HUDEP-2 (cell line): ENCODE measurements around the gene VAT1.

Experiments used
- DNase-seq, 76 experiments: peaks; one replicate each; lab custom pipeline; 2025; ENCODE audit not compliant: unreplicated experiment in 76 of 76; lab: John Stamatoyannopoulos, UW

Gene VAT1

DNA sequence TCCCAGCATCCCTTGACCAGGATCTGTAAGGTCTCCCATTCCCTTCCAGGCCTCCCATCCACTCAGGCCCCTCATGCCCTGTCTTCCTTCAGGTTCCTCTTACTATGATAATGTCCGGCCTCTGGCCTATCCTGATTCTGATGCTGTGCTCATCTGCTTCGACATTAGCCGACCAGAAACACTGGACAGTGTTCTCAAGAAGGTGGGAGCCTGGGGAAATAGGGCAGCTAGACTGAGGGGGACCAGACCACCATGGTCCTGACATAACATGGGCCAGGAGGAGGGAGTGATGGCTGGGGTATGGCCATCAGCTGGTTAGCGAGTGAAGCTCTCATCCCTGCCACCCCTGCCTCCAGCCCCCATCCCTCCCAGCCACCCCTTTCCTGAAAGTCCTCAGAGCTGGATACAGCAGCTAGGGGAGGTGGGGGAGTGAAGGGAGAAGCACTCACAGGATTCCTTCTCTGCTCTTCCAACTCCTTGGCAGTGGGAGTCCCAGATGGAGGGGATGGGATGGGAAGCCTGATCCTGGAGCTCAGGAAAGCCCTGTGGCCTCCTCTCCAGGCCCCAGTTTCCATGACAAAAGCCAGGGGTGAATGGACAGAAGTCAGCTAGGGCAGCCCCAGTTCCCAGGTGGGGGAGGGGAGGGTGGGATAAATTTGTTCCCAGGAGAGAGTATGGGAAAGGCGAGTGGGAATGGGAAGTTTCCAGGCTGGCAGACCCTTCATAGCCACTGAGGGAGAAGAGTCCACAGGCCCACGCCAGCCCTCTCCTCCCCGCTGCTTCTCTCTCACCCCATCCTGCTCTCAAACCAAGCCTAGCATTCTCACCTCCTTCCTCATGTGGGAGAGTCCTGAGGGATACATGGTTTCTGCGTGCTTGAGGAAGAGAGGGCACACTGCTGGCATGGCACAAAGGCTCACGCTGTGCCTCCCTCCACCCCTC is 5.2 kb upstream of the VAT1 start:
- no peak for DNase-seq

GRCh38 chr17:43026595-43026994 is 4.4 kb upstream of the VAT1 start:
- no peak for DNase-seq

DNA sequence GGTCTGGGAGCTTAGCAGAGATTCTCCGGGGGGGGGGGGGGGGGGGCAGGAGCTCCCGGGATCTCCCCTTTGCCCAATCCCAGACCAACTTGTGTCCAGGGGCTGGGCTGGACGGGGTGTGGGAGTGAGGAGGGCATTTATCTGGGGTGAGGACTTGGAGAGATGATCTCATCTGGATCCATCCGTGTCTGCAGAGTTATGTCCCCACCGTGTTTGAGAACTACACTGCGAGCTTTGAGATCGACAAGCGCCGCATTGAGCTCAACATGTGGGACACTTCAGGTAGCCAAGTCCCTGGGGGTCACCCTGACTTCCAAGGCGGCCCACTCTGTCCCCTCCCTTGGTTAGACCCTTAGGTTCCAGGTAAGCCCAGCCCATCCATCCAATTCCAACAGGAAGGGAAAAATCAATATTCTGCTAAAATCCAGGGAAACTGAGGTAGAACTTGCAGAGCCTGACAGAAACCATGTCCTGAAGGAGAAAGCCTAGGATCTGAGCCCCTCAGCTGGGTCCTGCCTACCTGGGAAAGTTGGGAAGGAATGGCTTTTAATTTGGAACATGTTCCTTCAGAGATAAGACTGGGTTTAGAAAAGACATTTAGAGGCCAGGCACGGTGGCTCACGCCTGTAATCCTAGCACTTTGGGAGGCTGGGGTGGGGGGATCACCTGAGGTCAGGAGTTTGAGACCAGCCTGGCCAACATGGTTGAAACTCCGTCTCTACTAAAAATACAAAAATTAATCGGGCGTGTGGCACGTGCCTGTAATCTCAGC is 3.8 kb upstream of the VAT1 start:
- DNase-seq = no peak

- DNase-seq = no peak
Observed at GRCh38 chr17:43025290-43025657, 3.1 kb upstream of the VAT1 start.

- DNase-seq = peak in 75 of 76 experiments; percentile 28 to 93 (median 77)
Observed at GRCh38 chr17:43024407-43025289, 2.5 kb upstream of the VAT1 start, which contains the start of gene RND2. RND2 (plus strand) TSS chr17:43025231; CDS start chr17:43025348, 117 bp downstream.

GRCh38 chr17:43020789-43021740 is 1.1 kb downstream of the VAT1 start:
- peak in 75 of 76 experiments; percentile 15 to 97 (median 80) for DNase-seq

GRCh38 chr17:43020030-43020621 is 2.1 kb downstream of the VAT1 start:
- no peak for DNase-seq

DNA sequence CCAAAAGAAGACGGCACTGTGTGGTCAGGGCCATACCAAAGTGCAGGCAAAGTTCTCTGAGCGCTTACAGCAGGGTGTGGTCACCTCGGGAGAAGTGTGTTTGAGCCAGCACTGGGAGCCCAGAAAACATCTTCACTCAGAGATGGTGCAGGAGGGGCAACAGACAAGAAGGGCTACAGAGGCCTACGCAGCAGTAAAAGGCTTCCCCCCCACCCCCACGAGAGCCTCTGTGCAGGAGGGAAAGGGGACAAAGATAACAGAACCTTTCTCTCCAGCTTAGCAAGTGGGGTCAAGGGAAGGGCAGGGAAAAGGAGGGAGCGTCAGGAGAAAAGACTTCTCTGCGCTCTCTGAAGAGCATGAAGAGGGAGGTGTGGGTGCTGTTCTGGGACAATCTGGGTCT is 2.8 kb downstream of the VAT1 start:
- peak in 22 of 76 experiments; percentile 4 to 47 (median 19) for DNase-seq

- peak in 3 of 76 experiments; percentile 14 to 30 (median 19) for DNase-seq
Observed at GRCh38 chr17:43018932-43019331, 3.3 kb downstream of the VAT1 start.

GRCh38 chr17:43018008-43018853 is 4.0 kb downstream of the VAT1 start:
- no peak for DNase-seq

DNA sequence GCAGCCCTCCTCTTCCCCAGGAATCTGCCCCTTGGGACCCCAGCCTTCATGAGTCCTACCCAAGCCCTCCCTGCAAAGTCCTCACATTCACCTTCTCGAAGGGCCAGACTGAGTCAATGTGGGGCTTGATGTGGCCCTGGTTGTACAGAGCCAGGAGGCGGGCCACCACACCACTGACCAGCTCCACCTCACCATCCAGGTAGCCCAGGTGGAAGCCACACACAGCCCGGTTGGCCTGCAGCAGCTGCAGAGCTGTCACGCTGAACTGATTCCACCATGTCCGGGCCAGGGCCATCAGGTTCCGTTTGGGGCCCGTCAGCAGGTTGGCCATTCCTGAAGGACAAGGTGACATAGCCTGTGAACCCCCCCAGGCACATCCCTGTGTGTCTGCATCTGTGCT is 6.0 kb downstream of the VAT1 start:
- DNase-seq = no peak

- DNase-seq = no peak
Observed at GRCh38 chr17:43015579-43015978, 6.6 kb downstream of the VAT1 start.

GRCh38 chr17:43014649-43015542 is 7.3 kb downstream of the VAT1 start:
- no peak for DNase-seq

DNA sequence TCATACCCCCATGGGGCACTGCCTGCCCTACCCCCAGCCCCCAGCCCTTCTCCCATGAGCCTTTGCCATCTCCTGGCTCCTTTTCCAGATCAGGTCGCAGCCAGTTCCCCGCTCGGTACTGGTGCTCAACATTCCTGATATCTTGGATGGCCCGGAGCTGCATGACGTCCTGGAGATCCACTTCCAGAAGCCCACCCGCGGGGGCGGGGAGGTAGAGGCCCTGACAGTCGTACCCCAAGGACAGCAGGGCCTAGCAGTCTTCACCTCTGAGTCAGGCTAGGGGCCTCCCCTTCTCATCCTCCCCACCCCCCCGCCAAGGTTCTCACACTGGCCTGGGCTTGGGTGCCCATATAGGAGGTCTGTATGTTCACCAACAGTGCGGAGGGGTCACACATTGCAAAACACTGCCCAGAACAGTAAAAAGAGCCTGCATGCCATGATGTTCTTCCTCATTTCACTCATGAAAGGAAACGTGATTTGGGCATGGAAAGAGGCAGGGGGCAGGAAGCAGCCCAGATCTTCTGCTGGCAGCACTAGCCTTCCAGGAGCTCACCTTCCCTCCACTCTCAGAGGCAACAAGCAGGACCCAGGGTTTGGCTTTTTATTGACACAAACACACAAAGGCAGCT is 8.1 kb downstream of the VAT1 start:
- DNase-seq = no peak

GRCh38 chr17:43013296-43013695 is 8.9 kb downstream of the VAT1 start:
- DNase-seq = no peak

DNA sequence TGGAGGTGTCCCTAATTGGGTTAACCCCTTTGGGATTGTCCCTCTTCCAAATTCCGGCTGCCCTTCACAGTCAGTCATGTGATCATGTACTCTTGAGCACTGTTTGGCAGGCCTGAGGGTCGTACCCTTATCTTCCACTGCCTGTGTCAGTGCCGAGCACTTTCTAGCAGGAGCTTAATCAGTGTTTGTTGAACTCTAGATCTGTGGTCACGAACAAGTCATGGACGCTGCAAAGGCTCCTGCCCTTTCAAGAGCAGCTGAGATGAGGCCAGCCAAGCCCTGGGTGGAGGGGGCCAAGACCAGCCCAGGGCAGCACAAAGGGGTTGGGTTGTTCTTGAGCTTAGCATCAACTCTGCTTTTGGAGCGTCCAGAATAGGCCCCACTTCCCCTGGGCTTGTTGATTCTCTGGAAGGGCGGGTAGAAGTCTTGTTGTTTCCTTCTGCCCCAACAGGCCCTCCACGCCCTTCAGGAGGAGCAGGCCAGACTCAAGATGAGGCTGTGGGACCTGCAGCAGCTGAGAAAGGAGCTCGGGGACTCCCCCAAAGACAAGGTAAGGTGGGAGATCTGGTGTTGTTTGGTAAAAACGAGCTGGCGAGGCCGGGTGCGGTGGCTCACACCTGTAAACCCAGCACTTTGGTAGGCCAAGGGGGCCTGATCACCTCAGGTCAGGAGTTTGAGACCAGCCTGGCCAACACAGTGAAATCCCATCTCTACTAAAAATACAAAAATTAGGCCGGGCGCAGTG is 10.3 kb downstream of the VAT1 start:
- DNase-seq = peak in 59 of 76 experiments; percentile 11 to 73 (median 35)
